ENCODE measurements around the gene ZNF254. TPM values are rescaled to one million over a fixed set of nuclear protein-coding genes. Genes with fewer than 3 reads are reported as not detected.

Gene ZNF254
- total and polyA plus RNA-seq, 9 of the 15 experiments (the other 6 are each of a cell fraction or from before 2014, with no cell fraction given): 10.7 to 22.1 (median 14.2) TPM

DNA sequence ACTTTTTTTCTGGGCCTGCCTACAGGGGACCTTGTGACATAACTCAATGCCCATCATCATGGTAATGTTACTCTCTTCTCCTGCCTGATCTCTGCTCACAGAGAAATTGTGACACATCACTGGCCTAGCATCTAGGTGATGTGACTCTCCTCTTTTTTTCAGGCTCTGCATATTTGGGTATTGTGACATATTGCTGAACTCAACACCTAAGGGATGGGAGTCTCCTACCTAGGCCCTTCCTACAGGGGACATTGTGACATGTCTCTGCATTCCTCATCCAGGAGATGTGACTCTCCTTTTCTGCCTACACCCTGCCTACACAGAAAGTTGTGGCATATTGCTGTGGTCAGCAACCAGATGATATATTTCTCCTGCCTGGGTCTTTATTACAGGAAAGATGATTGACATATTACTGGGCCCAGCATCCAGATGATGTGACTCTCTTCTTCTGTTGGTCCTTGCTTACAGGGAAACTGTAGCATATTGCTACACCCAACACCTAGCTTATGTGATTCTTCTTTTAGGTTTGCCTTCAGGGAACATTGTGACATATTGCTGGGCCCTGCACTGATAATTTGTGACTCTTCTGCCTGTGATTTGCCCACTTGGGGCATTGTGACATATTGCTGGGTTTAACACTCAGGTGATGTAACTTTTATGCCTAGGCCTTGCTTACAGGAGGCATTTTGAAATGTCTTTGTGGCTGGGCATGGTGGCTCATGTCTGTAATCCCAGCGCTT lies 21.0 kb upstream of the ZNF254 start (continued):
- TF ChIP-seq DIDO1 (tag; IDR thresholded peaks at IDR 0.05; ENCODE audit: low read depth): no peak
- TF ChIP-seq TEAD1 (CRISPR knock-in tag; IDR thresholded peaks at IDR 0.05): no peak
- no peak for TF ChIP-seq FOXP1 (CRISPR knock-in tag; IDR thresholded peaks at IDR 0.05)
- no peak for TF ChIP-seq ESRRB (CRISPR knock-in tag; IDR thresholded peaks at IDR 0.05; ENCODE audit: borderline replicate concordance)
- no peak for TF ChIP-seq ZNF3 (CRISPR knock-in tag; IDR thresholded peaks at IDR 0.05)
- no peak for TF ChIP-seq FOSL1 (tag; conservative IDR thresholded peaks at IDR 0.05)
- TF ChIP-seq JUNB (CRISPR knock-in tag; conservative IDR thresholded peaks at IDR 0.05): no peak

DNA sequence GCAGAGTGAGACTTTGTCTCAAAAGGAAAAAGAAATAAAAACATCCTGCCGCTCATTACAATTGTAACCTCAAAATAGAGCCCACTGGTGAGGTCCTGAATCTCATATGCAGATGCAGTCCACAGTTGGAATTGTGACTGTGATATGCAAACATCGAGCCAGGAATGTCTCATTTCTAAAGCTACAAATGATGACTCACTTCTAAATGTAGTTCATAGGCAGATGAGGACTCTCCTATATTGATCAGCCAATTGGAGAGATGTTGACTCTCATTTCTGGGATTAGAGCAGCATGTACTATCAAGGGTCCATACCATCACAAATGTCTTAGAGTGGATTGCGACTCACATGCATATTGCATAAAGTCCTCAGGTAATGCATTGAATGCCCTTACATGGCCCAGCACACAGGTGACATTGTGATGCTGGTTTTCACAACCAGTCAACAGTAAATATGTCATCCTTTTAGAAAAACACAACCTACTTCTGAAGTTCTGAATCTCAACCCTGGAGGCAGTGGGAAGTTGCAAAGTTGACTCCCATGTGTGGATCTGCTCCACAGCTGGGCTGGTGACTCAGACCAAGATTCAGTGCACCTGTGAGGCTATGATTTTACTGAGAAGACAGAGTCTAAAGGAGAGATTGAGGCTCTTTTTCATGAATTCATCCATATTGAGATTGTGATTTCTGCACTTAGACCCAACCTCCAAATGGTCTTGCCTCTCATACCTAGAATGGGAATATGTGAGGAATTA lies 16.9 kb upstream of the ZNF254 start:
- Histone ChIP-seq H3K4me2 (ENCODE audit: insufficient read depth, low read length) (no peak overlapping the region), H3K79me2 (ENCODE audit: control insufficient read depth, insufficient read depth, low read length) (no peaks in the 10 kb centered on the region), H3K36me3 (ENCODE audit: control insufficient read depth, insufficient read depth, low read length) (peaks cover 15% of the 10 kb centered on the region; the same call in 2 of the 3 replicates)

More for the DNA sequence above, 16.9 kb upstream of the ZNF254 start:
- FAIRE-seq (no peak), ATAC-seq (no peak), DNase-seq (ENCODE audit: extremely low read depth in 1 of 4, low spot score in 3 of 4) (no peak)
- Histone ChIP-seq H3K9me3 (replicated peaks; ENCODE audit: control insufficient read depth, insufficient read depth, low read depth, low read length) (no peaks in the 10 kb centered on the region; the same call in 1 of the 2 replicates), H3K4me1 (replicated peaks in 1 of 2; ENCODE audit: control insufficient read depth in 2 of 2, insufficient read depth in 2 of 2, low read length in 2 of 2) (no peaks in the 10 kb centered on the region), H3K4me3 (no peak overlapping the region), H3K27ac (ENCODE audit: extremely low read depth, low read depth, low read length) (no peak overlapping the region), H3K27me3 (ENCODE audit: control insufficient read depth in 2 of 2, insufficient read depth in 2 of 2, low read length in 2 of 2) (no peaks in the 10 kb centered on the region), H3K9ac (ENCODE audit: insufficient read depth in 1 of 2, low read depth in 2 of 2, low read length in 2 of 2) (no peak overlapping the region), H4K20me1 (replicated peaks; ENCODE audit: control insufficient read depth, insufficient read depth, low read length) (no peaks in the 10 kb centered on the region), H3K9me1 (ENCODE audit: control insufficient read depth, insufficient read depth, low read length) (no peaks in the 10 kb centered on the region), H2AFZ (ENCODE audit: low read depth, low read length) (no peak overlapping the region)
- CTCF ChIA-PET (ENCODE audit: low intra/inter-chr PET ratio): no interaction called here
- BruUV-seq (replicated peaks): no TSS peak
- TF ChIP-seq HIVEP1 (CRISPR knock-in tag; IDR thresholded peaks at IDR 0.05): no peak
- no peak for TF ChIP-seq PRMT5 (CRISPR knock-in tag; IDR thresholded peaks at IDR 0.05)
- TF ChIP-seq TSC22D4 (tag; IDR thresholded peaks at IDR 0.05): no peak
- TF ChIP-seq, protein P1, sequence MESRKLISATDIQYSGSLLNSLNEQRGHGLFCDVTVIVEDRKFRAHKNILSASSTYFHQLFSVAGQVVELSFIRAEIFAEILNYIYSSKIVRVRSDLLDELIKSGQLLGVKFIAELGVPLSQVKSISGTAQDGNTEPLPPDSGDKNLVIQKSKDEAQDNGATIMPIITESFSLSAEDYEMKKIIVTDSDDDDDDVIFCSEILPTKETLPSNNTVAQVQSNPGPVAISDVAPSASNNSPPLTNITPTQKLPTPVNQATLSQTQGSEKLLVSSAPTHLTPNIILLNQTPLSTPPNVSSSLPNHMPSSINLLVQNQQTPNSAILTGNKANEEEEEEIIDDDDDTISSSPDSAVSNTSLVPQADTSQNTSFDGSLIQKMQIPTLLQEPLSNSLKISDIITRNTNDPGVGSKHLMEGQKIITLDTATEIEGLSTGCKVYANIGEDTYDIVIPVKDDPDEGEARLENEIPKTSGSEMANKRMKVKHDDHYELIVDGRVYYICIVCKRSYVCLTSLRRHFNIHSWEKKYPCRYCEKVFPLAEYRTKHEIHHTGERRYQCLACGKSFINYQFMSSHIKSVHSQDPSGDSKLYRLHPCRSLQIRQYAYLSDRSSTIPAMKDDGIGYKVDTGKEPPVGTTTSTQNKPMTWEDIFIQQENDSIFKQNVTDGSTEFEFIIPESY (CRISPR knock-in tag; IDR thresholded peaks at IDR 0.05): no peak
- no peak for TF ChIP-seq RBM25 (IDR thresholded peaks at IDR 0.05; ENCODE audit: low read depth, low read length, severe bottlenecking)
- no peak for TF ChIP-seq MCM7 (IDR thresholded peaks at IDR 0.05)
- POLR2A ChIA-PET: interaction anchor here (0.5 kb wide), 1 partner anchor 10 kb away, joined by 3 read pairs; no protein-coding TSS in a partner anchor
- WGBS (ENCODE audit: insufficient coverage, low coverage, missing lambda C conversion rate): 40% methylated on average over 3 of the region's 3 CpGs
- intact Hi-C loops (cut with micrococcal nuclease): no loop called here
- in situ Hi-C loops (cut with MboI): no loop called here

Measured in K562 (cell line).